GM12878 (cell line): Measurements from ENCODE around the gene CHST15. TPM values are rescaled to one million over a fixed set of nuclear protein-coding genes. Genes with fewer than 3 reads are reported as not detected.

Experiments
- BCLAF1 ChIP-seq: fragments of 450-650 bp; IDR thresholded peaks from 2 replicates; pipeline ENCODE4 v1.6.1; 2017; ENCODE audit warnings: antibody characterized with exemption, mild to moderate bottlenecking, moderate library complexity
- CBFB ChIP-seq: IDR thresholded peaks from 2 replicates; pipeline ENCODE4 v1.6.1; 2016; ENCODE audit warnings: antibody characterized with exemption, low read depth
- DPF2 ChIP-seq: fragments of 450-650 bp; IDR thresholded peaks from 2 replicates; pipeline ENCODE4 v1.6.1; 2017; ENCODE audit warnings: mild to moderate bottlenecking
- MXI1 ChIP-seq: fragments of 150-350 bp; IDR thresholded peaks from 2 replicates; pipeline ENCODE4 v1.6.1; 2011; ENCODE audit warnings: low read depth, mild to moderate bottlenecking, inconsistent platforms, low read length, improper control_type of control experiment
- NR2C1 ChIP-seq: fragments of 450-650 bp; IDR thresholded peaks from 2 replicates; pipeline ENCODE4 v1.6.1; 2017; ENCODE audit warnings: antibody characterized with exemption, mild to moderate bottlenecking, moderate library complexity
- POLR2AphosphoS2 ChIP-seq: IDR thresholded peaks from 2 replicates; pipeline ENCODE4 v1.6.1; 2011; ENCODE audit warnings: low read depth, mild to moderate bottlenecking, low read length, improper control_type of control experiment, moderate library complexity
- polyA plus RNA-seq, 11 experiments: library from polyadenylated mRNA; depleted of rRNA in 4 of 11; unstranded in 6 of 11; stranded (reverse) in 5 of 11; fragments of >200 nt; fragmentation: Nextera tagmentation in 4 of 11; fragmentation: Illumina TruSeq in 1 of 11; extraction: Ambion mirVana in 4 of 11; extraction: Trizol in 1 of 11; gene quantifications; 1 replicate in 1 of 11; 2 replicates in 10 of 11; pipeline versions ENCODE4 v1.2.1 to v1.2.3, GENCODE V29; 2011 to 2016; ENCODE audit warnings: inconsistent platforms in 2 of 11, missing spikeins in 2 of 11, low read depth in 1 of 11
- total RNA-seq, 4 experiments: library from RNA; depleted of rRNA in 3 of 4; stranded (reverse); fragments of >200 nt in 3 of 4; fragmentation: Illumina TruSeq in 1 of 4; extraction: Trizol in 1 of 4; gene quantifications; 2 replicates each; pipeline versions ENCODE4 v1.2.1 to v1.2.3, GENCODE V29; 2013 to 2021
- TF ChIP-seq, protein P1 (sequence below): fragments of 450-650 bp; IDR thresholded peaks from 2 replicates; pipeline ENCODE4 v1.6.1; 2017; ENCODE audit warnings: mild to moderate bottlenecking
- TF ChIP-seq, protein P2 (sequence below): fragments of 450-650 bp; IDR thresholded peaks from 2 replicates; pipeline ENCODE4 v1.6.1; 2017; ENCODE audit warnings: mild to moderate bottlenecking, moderate library complexity
- TF ChIP-seq, protein P3 (sequence below): IDR thresholded peaks from 2 replicates; pipeline ENCODE4 v1.6.1; 2012; ENCODE audit warnings: low read depth, low read length, improper control_type of control experiment

Gene CHST15
- total and polyA plus RNA-seq, 10 of the 15 experiments (the other 5 are each of a cell fraction or from before 2014, with no cell fraction given): 0.02 to 0.53 (median 0.05) TPM; not detected in 1

- TF ChIP-seq MXI1 (no peak), CBFB (no peak), BCLAF1 (no peak), POLR2AphosphoS2 (no peak), DPF2 (no peak), NR2C1 (no peak)
- TF ChIP-seq, protein P1, sequence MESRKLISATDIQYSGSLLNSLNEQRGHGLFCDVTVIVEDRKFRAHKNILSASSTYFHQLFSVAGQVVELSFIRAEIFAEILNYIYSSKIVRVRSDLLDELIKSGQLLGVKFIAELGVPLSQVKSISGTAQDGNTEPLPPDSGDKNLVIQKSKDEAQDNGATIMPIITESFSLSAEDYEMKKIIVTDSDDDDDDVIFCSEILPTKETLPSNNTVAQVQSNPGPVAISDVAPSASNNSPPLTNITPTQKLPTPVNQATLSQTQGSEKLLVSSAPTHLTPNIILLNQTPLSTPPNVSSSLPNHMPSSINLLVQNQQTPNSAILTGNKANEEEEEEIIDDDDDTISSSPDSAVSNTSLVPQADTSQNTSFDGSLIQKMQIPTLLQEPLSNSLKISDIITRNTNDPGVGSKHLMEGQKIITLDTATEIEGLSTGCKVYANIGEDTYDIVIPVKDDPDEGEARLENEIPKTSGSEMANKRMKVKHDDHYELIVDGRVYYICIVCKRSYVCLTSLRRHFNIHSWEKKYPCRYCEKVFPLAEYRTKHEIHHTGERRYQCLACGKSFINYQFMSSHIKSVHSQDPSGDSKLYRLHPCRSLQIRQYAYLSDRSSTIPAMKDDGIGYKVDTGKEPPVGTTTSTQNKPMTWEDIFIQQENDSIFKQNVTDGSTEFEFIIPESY: no peak
- TF ChIP-seq, protein P2, sequence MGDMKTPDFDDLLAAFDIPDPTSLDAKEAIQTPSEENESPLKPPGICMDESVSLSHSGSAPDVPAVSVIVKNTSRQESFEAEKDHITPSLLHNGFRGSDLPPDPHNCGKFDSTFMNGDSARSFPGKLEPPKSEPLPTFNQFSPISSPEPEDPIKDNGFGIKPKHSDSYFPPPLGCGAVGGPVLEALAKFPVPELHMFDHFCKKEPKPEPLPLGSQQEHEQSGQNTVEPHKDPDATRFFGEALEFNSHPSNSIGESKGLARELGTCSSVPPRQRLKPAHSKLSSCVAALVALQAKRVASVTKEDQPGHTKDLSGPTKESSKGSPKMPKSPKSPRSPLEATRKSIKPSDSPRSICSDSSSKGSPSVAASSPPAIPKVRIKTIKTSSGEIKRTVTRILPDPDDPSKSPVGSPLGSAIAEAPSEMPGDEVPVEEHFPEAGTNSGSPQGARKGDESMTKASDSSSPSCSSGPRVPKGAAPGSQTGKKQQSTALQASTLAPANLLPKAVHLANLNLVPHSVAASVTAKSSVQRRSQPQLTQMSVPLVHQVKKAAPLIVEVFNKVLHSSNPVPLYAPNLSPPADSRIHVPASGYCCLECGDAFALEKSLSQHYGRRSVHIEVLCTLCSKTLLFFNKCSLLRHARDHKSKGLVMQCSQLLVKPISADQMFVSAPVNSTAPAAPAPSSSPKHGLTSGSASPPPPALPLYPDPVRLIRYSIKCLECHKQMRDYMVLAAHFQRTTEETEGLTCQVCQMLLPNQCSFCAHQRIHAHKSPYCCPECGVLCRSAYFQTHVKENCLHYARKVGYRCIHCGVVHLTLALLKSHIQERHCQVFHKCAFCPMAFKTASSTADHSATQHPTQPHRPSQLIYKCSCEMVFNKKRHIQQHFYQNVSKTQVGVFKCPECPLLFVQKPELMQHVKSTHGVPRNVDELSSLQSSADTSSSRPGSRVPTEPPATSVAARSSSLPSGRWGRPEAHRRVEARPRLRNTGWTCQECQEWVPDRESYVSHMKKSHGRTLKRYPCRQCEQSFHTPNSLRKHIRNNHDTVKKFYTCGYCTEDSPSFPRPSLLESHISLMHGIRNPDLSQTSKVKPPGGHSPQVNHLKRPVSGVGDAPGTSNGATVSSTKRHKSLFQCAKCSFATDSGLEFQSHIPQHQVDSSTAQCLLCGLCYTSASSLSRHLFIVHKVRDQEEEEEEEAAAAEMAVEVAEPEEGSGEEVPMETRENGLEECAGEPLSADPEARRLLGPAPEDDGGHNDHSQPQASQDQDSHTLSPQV: no peak
- TF ChIP-seq, protein P3, sequence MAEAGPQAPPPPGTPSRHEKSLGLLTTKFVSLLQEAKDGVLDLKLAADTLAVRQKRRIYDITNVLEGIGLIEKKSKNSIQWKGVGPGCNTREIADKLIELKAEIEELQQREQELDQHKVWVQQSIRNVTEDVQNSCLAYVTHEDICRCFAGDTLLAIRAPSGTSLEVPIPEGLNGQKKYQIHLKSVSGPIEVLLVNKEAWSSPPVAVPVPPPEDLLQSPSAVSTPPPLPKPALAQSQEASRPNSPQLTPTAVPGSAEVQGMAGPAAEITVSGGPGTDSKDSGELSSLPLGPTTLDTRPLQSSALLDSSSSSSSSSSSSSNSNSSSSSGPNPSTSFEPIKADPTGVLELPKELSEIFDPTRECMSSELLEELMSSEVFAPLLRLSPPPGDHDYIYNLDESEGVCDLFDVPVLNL: no peak
- TF ChIP-seq, all 136 proteins: peak for 0
These were observed 96.4 kb downstream of the CHST15 start (continued) for GRCh38 chr10:123997013-123997412.
